ENCODE measurements around the gene RHOU. TPM values are rescaled to one million over a fixed set of nuclear protein-coding genes. Genes with fewer than 3 reads are reported as not detected.

Gene RHOU
- total RNA-seq, 1 donor from 2014 or later: 0.44 TPM

GRCh38 chr1:228792601-228793000, 57.3 kb downstream of the RHOU start:
- intact Hi-C loops (cut with micrococcal nuclease): no loop called here
- Mint-ChIP-seq H3K4me3 (no peak overlapping the region), H3K36me3 (ENCODE audit: low read depth) (no peaks in the 10 kb centered on the region), H3K27ac (no peak overlapping the region), H3K9me3 (peaks cover 2% of the 10 kb centered on the region), H3K4me1 (no peaks in the 10 kb centered on the region), H3K27me3 (no peaks in the 10 kb centered on the region)
- ATAC-seq (ENCODE audit: low read depth): no peak
- ChIA-PET POLR2A (no interaction called here), CTCF (no interaction called here)
- TF ChIP-seq CTCF (IDR thresholded peaks at IDR 0.05): no peak
- DNase-seq: no peak

GRCh38 chr1:228793032-228793431, 57.8 kb downstream of the RHOU start:
- Mint-ChIP-seq H3K4me3 (no peak overlapping the region), H3K27me3 (no peaks in the 10 kb centered on the region), H3K27ac (no peak overlapping the region), H3K4me1 (no peaks in the 10 kb centered on the region), H3K9me3 (peaks cover 2% of the 10 kb centered on the region), H3K36me3 (ENCODE audit: low read depth) (no peaks in the 10 kb centered on the region)
- TF ChIP-seq CTCF (IDR thresholded peaks at IDR 0.05): no peak
- CTCF ChIA-PET: no interaction called here
- intact Hi-C loops (cut with micrococcal nuclease): no loop called here
- no peak for ATAC-seq (ENCODE audit: low read depth)
- POLR2A ChIA-PET: no interaction called here
- DNase-seq: no peak

- no peaks in the 10 kb centered on the region for H3K4me1 Mint-ChIP-seq
- POLR2A ChIA-PET: no interaction called here
- H3K36me3 Mint-ChIP-seq (ENCODE audit: low read depth): no peaks in the 10 kb centered on the region
Observed at GRCh38 chr1:228794173-228794572, 58.9 kb downstream of the RHOU start.

GRCh38 chr1:228794810-228795209, 59.5 kb downstream of the RHOU start:
- CTCF ChIA-PET: no interaction called here
- H3K9me3 Mint-ChIP-seq: peaks cover 6% of the 10 kb centered on the region
- POLR2A ChIA-PET: no interaction called here
- ATAC-seq (ENCODE audit: low read depth) (no peak), DNase-seq (no peak)
- no peaks in the 10 kb centered on the region for H3K4me1 Mint-ChIP-seq
- TF ChIP-seq CTCF (IDR thresholded peaks at IDR 0.05): no peak
- no peak overlapping the region for H3K4me3 Mint-ChIP-seq
- intact Hi-C loops (cut with micrococcal nuclease): no loop called here
- no peaks in the 10 kb centered on the region for H3K36me3 Mint-ChIP-seq (ENCODE audit: low read depth)
- no peak overlapping the region for H3K27ac Mint-ChIP-seq
- H3K27me3 Mint-ChIP-seq: no peaks in the 10 kb centered on the region

More at GRCh38 chr1:228794173-228794572, 58.9 kb downstream of the RHOU start:
- peaks cover 2% of the 10 kb centered on the region for H3K9me3 Mint-ChIP-seq
- CTCF ChIA-PET: no interaction called here
- DNase-seq: no peak
- ATAC-seq (ENCODE audit: low read depth): no peak
- intact Hi-C loops (cut with micrococcal nuclease): no loop called here
- TF ChIP-seq CTCF (IDR thresholded peaks at IDR 0.05): no peak
- H3K27ac Mint-ChIP-seq: no peak overlapping the region
- H3K27me3 Mint-ChIP-seq: no peaks in the 10 kb centered on the region
- H3K4me3 Mint-ChIP-seq: no peak overlapping the region

GRCh38 chr1:228795596-228795995, 60.3 kb downstream of the RHOU start:
- CTCF ChIA-PET: no interaction called here
- TF ChIP-seq CTCF (IDR thresholded peaks at IDR 0.05): no peak

More at GRCh38 chr1:228795596-228795995, 60.3 kb downstream of the RHOU start:
- H3K4me3 Mint-ChIP-seq: no peak overlapping the region
- peaks cover 9% of the 10 kb centered on the region for H3K9me3 Mint-ChIP-seq
- H3K4me1 Mint-ChIP-seq: no peaks in the 10 kb centered on the region
- no peaks in the 10 kb centered on the region for H3K36me3 Mint-ChIP-seq (ENCODE audit: low read depth)
- intact Hi-C loops (cut with micrococcal nuclease): no loop called here
- POLR2A ChIA-PET: no interaction called here
- ATAC-seq (ENCODE audit: low read depth): no peak
- DNase-seq: no peak
- no peak overlapping the region for H3K27ac Mint-ChIP-seq
- no peaks in the 10 kb centered on the region for H3K27me3 Mint-ChIP-seq

Other genes starting within 250 kb of the RHOU start
- gene RNF187, start 248.1 kb upstream of the RHOU start, total RNA-seq: 64.0 and 73.0 TPM in 2 replicates